GM18508 (cell line): ENCODE measurements around the gene SPDL1.
A peak's percentile ranks its signal among the peaks of the same experiment; 100 is the strongest.

Experiments
- ATAC-seq: cut with Tn5 transposase; IDR thresholded peaks from one replicate; pipeline ENCODE4 v1.9.1; 2021; ENCODE audit warnings: moderate number of reproducible peaks; ENCODE audit not compliant: insufficient read depth, unreplicated experiment

The SPDL1 gene, protein sequence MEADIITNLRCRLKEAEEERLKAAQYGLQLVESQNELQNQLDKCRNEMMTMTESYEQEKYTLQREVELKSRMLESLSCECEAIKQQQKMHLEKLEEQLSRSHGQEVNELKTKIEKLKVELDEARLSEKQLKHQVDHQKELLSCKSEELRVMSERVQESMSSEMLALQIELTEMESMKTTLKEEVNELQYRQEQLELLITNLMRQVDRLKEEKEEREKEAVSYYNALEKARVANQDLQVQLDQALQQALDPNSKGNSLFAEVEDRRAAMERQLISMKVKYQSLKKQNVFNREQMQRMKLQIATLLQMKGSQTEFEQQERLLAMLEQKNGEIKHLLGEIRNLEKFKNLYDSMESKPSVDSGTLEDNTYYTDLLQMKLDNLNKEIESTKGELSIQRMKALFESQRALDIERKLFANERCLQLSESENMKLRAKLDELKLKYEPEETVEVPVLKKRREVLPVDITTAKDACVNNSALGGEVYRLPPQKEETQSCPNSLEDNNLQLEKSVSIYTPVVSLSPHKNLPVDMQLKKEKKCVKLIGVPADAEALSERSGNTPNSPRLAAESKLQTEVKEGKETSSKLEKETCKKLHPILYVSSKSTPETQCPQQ

DNA sequence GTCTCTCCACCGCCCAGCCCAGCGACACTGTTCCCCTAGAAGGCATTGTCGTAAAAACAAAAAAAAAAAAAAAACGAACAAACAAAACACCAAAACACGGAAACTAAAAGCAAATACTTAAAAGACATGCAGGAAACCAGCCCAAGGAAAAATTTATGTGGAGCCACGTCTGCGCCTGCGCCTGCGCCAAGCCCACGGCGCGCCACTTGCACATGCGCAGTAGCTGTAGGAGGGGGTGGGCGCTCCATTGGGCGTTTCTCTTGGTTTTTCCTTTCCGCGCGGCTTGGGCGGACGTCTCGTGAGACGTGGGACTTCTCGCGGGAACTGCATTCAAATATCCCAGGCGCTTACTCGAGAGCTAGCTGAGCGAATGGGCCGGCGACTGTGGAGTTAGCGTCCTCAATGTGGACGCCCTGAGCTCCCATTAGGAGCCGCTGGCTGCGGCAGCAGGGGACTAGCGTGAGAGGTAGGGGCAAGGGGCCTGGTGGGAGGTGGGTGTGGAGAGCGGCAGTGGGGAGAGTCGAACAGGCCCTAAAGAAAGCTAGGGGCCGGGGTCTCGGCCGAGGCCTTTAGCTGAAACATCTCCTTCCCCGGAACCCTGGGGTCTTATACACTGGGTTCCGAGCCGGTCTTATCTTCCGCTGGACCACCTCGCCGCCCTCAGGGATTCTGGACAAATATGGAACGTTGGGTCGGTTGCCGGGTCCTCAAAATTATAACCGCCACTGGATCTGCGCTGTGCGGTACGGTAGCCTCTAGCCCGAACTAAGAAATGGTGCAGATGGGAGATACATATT is at the start of gene SPDL1:
SPDL1 (plus strand) TSS at position 350 of the 797 bp plus-strand sequence. CDS start 4,644 bp downstream, outside the sequence.
- peak; percentile 71 for ATAC-seq

DNA sequence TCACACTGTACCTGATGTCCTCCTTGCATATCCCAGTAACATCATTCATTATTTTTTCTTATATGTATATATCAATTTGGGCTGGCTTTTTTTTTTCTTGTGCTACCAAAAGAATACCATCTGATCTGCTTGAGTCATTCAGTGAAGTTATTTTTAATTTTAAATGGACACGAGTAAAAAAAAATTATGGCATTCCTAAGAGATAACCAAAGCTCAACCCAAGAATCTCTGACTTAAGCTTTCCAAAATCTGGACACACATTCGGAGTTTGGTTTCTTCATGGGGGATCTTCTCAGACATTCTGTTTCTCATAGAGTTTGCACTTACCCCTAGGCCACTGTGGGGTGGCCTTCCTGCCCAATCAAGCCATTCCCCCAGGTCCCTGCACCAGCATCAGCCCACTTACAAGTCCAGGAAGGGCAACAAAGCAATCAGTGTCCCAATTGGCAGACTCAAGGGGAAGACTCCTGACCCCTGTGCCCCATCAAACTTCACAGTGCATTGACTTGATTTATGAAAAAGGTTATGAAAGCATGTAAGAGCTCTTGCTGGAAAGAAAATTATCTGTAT is 49.2 kb upstream of the SPDL1 start:
- no peak for ATAC-seq

DNA sequence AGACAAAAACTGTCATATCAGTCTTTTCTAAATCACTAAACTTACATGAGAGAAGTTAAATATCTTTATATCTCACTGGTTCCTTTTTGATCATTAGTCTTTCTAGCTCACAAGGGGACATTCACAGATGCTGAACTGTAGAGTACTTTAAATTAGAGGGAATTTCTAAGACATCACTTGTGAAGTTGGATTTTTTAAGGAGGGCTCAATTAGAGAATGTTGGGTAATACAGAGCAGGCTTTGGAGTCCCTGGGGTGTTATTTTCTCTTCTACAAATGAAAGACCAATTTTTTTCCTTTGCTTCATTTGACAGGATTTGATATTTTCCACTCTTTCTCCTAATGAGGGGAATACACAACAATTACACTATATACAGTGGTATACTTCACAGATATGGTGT is 48.6 kb upstream of the SPDL1 start:
- no peak for ATAC-seq

DNA sequence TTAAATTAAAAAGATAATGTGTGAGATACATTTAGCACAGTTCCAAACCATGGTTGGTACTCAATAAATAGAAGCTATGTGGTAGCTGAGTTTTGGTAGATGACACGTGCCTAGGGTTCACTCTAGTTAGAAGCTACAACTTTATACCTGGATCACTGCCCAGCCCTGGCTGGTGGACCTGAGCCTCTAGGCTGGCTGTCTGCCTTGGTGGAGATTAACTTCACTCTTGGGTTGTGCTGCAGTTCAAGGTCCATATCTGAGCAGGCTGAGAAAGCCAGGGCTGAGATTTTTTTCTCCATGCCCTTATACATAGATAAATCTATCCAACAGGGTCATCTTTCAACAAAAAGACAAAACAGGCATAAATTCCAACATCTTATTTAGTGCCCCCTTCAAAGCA is 44.6 kb upstream of the SPDL1 start:
- no peak for ATAC-seq

DNA sequence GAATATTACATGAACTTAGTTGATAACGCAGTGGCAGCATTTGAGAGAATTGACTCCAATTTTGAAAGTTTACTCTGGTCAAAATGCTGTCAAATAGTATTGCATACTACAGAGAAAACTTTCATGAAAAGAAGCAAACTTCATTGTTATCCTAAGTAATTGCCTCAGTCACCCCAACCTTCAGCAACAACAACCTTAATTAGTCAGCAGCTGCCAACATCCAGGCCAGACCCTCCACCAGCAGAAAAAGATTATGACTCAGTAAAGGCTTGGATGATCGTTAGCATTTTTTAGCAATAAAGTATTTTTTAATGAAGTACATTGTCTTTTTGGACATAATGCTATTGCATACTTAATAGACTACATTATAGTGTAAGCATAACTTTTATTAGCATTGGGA is 40.8 kb upstream of the SPDL1 start:
- ATAC-seq: no peak

DNA sequence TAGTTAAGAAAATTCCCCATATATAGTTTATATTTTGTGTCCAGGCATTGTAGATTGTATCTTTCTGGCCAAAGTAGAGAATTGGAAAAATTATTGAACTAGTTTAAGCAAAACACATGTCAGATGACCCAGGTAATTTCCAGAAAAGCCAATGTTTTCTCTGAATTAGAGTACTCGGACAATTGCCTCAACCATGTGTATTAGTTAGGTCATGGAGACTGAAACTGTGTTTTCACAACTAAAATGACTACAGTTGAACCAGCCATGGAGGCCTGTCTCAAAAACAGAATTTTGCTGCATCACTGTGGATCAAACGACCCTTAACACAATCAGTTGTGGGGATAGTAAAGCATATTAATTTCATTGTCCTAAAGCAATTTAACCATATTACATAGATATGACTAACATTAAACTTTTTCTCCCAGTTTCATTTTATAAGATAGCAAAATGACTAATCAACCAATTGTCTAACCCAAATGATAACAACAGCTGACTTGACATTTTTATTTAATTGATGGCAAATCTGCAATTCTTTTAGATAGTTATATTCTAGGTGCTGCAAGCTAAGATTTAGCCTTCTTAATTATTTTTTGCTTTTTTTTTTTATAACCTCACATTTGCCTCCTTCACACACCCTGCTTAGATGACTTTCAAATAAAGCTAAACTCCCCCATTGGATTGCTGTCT is 39.2 kb upstream of the SPDL1 start:
- no peak for ATAC-seq

DNA sequence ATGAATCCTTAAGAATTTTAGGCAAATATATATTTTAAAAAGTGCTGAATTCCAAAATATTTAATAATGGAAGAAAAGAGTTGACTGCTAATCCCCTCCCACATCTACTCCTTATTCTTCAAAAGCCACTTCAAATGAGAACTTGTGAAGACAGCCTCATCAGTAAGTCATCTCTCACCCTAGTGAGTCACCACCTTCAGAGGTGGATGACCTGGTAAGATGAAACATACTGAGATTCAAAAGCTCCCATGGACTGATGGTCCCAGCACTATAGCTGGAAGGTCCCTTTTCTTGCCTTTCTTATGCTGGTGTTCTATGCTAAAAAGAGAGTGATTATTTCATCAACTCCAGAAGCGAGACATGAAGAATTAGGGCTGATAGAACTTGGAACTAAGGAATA is 37.8 kb upstream of the SPDL1 start:
- no peak for ATAC-seq

DNA sequence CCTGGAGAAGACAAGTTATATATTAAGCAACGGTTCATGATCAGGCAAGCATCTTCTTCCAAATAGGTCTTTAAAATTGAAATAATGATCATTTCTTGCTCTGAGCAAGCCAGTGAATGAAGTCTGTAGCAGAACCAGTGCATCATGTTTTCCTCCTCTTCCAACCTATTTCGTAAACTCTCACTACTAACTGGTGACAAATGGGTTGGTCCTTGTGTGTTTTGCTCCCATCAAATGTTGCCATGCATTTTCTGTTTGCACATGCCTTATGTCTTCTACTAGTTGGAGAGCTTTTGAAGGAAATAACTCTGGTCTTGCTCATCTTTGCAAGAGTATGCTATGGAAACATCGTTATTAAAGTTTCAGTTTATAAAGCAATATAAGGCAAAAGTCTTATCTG is 37.2 kb upstream of the SPDL1 start:
- no peak for ATAC-seq

DNA sequence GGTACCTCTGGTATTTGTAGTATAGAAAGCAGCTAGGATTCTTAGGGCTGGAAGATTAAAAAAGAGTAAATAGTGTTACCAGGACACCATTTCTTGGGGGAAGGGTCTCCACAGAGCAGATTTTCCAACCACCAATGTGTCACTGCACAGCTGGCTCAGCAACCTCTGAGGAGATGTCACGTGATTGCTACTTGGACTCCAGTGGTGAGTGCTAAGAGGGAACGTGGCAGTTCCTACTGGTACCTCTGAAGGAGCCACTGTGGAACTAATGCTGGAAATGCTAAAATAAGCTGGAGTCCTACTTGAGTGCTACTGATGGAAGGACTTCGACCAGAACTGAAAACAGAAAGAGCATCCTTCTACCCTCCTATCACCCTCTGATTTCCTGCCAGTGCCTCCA is 36.1 kb upstream of the SPDL1 start:
- no peak for ATAC-seq

DNA sequence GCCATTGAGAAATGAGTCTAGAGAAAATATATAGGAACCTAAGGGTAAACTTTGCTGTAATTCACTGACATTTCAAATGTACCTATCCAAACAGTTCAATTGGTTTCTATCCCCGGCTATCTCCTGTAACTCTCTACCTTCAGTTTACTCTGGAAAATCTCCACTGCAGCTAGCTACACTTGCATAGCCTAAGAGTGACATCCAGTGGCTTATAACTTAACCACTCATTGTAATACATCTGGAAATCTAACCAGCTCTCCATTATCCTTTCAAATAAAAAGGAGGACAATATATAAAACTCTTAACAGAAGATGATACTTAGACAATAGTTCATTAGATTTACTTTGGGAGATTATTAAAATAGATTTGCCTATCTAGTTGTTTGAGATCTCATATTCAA is 35.3 kb upstream of the SPDL1 start:
- ATAC-seq: no peak

DNA sequence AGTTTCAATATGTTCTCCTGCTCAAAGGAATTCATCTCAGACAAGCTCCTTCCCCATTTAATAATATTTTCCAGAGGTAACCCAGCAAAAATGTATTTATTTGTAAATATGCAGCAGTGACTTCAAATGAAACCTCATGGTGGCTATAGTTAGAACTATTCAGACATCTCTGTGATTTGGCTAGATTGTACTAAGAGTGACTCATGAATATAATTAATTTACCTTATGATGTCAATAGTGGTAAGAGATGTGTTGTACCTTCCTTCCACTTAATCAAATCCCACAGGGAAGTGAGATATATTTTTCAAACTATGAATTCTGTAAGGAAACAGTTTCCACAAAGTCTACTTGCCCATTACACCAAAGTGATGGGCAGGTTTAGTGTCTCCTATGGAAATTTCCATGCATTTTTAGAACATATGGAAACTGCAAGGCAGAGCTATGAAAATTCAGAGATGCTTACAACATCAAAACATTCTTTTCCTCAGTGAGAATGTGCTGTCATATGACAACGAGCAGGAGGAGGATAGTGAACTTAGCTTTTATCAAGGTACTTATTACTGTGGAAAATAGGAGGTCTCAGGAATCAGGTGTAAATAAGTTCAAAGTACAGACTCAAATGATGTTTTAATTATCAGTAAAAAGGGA is 34.0 kb upstream of the SPDL1 start:
- ATAC-seq: no peak

DNA sequence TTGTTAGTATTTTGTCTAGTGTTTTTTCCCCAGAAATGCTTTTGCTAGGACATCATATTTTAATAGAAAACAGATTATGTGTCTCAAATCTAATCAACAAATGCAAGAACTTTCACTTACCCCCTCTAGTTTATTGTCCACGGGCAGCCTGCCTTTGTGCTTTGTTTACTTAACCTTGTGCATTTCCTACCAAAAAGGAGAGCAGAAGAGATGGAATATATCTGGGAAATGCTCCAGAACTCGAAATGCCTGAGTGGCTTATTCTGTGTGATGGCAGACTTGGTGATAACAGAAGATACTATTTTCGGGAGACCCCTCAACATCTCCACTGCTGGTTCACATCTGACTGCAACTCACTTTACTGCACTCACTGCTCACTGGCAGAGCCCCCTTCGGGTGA is 33.3 kb upstream of the SPDL1 start:
- no peak for ATAC-seq

DNA sequence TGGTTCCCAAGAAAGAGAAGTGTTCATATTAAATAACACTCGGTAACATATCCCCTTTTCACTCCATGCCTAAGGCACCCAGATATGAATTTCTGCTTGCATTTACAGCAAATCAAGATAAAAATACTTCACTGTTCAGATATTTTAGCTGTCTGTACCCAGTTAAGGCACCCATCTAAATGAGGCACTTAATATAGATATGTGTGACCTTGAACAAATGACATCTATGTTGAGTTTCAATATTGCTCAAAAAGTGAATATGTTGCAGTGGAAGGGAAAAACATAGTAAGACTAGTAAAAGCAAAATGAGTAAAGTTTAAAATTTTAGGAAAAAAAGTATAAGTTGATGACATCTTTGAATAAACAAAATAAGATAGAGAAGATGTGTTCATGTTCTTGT is 32.4 kb upstream of the SPDL1 start:
- ATAC-seq: no peak

DNA sequence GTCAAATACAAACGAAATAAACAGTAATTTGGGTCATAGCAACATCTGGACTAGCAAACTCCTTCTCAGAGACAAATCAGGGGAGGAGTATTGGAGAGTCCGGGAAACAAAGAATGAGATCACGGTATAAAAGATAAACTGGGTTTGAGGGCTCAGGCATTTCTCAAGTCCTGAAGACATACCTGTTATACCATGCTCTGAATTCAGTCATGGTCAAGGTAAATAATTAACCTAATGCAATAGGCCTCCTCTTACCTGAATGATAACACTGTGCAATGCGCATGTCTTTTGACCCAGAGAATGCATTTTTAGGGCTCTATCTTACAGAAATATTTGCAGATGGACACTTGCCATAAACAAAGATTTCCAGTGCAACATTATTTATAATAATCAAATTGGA is 31.9 kb upstream of the SPDL1 start:
- no peak for ATAC-seq

DNA sequence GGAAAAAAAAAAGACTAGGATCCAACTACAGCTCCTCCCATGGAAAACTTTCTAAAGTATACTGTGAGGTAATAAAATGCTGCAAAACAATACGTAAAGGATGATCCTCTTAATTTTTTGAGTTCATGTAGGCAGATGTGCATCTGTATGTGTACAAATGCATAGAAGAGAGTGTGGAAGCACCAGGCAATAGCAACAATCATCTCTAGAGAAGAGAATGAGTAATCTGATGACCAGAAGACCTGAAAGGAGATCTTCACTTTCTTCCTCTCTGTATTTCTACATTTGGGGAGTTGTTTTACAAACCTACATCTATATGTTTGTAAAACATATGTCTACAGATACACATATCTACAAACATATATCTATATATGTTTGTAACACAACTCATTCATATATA is 29.3 kb upstream of the SPDL1 start:
- no peak for ATAC-seq

DNA sequence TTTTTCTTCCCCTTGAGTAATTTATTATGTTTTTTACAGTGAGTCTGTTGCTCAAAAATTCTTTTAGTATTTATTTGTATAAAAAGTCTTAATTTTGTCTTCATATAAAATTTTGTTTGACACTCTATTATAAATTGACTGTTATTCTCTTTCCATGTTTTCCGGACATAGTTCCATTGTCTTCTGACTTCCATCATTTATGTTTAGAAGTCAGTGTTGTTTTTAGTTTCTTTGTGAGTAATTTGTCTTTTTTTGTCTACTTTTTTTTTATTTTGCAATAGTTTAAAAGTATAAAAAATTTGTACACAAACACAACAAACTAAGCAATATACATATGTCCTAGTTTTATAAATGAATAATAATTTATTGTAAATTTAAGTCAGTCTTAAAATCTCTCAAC is 25.7 kb upstream of the SPDL1 start:
- ATAC-seq: no peak

DNA sequence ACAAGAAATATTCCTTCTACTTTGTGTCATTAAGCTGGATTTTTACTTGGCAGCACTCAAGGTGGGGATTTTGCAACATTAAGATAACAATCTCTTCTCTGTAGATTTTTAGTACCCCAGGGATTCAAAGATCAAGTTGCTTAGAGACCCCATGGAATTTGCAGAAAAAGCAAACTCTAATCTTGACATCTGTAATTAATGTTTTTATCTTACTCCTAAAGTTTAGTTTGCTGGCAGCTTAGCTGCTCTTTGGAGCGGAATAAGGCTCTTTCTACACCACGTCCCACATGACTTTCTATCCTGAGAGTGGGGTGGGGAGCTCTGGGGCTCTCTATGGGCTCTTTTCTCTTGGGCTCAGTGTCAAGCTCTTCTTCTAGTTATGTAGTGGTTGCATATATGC is 21.7 kb upstream of the SPDL1 start:
- ATAC-seq: no peak

DNA sequence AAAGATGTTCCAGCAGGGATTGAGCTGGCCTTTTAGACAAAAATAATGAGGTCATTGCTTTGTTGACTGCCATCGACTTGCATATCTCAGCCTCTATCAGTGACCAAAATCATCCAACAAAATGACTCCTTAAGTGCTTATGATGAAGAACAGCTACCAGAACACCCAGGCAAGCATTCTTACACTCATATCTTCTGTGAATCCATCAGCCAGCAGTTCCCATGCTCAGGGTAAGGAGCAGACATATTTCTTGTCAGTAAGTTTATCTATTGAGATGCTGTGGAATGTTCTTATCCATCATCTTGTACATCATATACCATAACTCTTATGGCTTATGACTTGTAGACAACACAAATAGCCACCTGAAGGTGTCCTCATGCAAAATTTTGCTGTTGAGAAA is 20.2 kb upstream of the SPDL1 start:
- no peak for ATAC-seq

DNA sequence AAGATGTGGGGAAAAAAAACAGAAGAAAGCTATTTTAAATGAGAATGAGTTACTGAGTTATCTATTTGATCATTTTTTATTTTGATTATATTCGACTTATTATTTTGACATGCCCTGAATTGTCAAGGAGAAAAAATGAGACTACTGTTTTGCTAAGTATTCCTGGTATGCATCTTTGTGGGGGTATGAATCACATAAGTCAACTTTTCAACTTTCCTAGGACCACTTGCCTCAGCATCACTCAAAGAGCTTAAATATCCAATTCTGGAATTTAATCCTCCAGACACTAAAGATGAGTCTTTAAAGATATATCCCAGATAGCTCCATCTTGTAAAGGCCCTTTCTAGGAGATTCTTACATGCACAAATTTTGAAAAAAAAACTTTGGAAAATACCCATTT is 17.4 kb upstream of the SPDL1 start:
- ATAC-seq: no peak

DNA sequence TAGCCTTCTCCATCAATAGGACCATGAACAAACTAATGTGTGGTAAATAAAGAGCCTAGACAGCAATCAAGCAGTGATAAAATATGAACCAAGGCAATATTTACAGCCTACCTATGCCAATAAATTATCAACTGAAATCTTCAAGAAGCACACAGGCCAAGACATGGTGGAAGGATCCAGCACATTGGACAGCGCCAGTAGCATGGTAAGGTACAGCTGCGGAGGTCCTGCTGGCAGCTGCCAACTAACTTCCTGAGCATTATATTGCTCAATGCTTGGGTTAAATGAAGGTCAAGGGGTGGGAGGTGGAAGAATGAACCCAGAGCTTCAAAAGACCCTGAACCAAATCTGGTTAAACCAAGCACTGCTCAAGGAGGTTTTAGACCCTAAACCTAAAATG is 16.5 kb upstream of the SPDL1 start:
- no peak for ATAC-seq
